GM23338 (cell line): ENCODE measurements around the gene P4HTM. TPM values are rescaled to one million over a fixed set of nuclear protein-coding genes. Genes with fewer than 3 reads are reported as not detected.

ENCODE experiments used
- ATAC-seq: fragments of 200-7000 bp; cut with Tn5 transposase; 3 replicates; pipeline ENCODE4 v1.9.1; 2020
- DNase-seq: peaks from one replicate; pipeline ENCODE4 v3.0.0-alpha.2; 2015; ENCODE audit warnings: low spot score
- H2AFZ ChIP-seq: fragments of 200-600 bp; sonication (generic); 2 replicates; pipeline ENCODE4 v1.8.0; 2016; ENCODE audit warnings: antibody characterized with exemption, mild to moderate bottlenecking, moderate library complexity
- H3F3A ChIP-seq: fragments of 200-600 bp; sonication (generic); replicated peaks from 2 replicates; pipeline ENCODE4 v1.8.0; 2017; ENCODE audit warnings: antibody characterized with exemption, mixed run types, low read depth
- H3K27ac ChIP-seq: fragments of 200-600 bp; sonication (generic); 2 replicates; pipeline ENCODE4 v1.6.1; 2016; ENCODE audit warnings: low read depth
- H3K27me3 ChIP-seq: fragments of 200-600 bp; sonication (generic); 2 replicates; pipeline ENCODE4 v1.8.0; 2016; ENCODE audit warnings: mild to moderate bottlenecking, mixed run types, moderate library complexity; ENCODE audit not compliant: insufficient read depth
- H3K36me3 ChIP-seq: fragments of 200-600 bp; sonication (generic); 2 replicates; pipeline ENCODE4 v1.8.0; 2016; ENCODE audit warnings: mild to moderate bottlenecking; ENCODE audit not compliant: insufficient read depth
- H3K4me1 ChIP-seq: fragments of 200-600 bp; sonication (generic); 2 replicates; pipeline ENCODE4 v1.8.0; 2016; ENCODE audit warnings: mild to moderate bottlenecking, moderate library complexity; ENCODE audit not compliant: insufficient read depth
- H3K4me2 ChIP-seq: fragments of 200-600 bp; sonication (generic); 2 replicates; pipeline ENCODE4 v1.7.1; 2017; ENCODE audit warnings: mixed run types
- H3K4me3 ChIP-seq: fragments of 200-600 bp; sonication (generic); 2 replicates; pipeline ENCODE4 v1.6.1; 2016; ENCODE audit warnings: mixed run types
- H3K79me2 ChIP-seq: fragments of 200-600 bp; sonication (generic); replicated peaks from 2 replicates; pipeline ENCODE4 v1.8.0; 2017; ENCODE audit warnings: mild to moderate bottlenecking; ENCODE audit not compliant: insufficient read depth
- H3K9me2 ChIP-seq: fragments of 200-600 bp; sonication (generic); 2 replicates; pipeline ENCODE4 v1.8.0; 2017; ENCODE audit not compliant: insufficient read depth
- H4K20me1 ChIP-seq: fragments of 200-600 bp; sonication (generic); replicated peaks from 2 replicates; pipeline ENCODE4 v1.8.0; 2017; ENCODE audit warnings: mild to moderate bottlenecking; ENCODE audit not compliant: insufficient read depth
- H3K27ac Mint-ChIP-seq: 2 replicates; pipeline ENCODE4 v1.8.0; 2020; ENCODE audit warnings: inconsistent platforms, mild to moderate bottlenecking, moderate library complexity, mixed read lengths
- H3K27me3 Mint-ChIP-seq: 3 replicates; pipeline ENCODE4 v1.8.0; 2022; ENCODE audit warnings: low read depth, mild to moderate bottlenecking, moderate library complexity, mixed read lengths, inconsistent platforms; ENCODE audit not compliant: insufficient read depth, poor library complexity
- H3K36me3 Mint-ChIP-seq: 3 replicates; pipeline ENCODE4 v1.8.0; 2021; ENCODE audit warnings: low read depth, mild to moderate bottlenecking, inconsistent platforms, moderate library complexity, mixed read lengths
- H3K4me1 Mint-ChIP-seq: 3 replicates; pipeline ENCODE4 v1.8.0; 2020; ENCODE audit warnings: mild to moderate bottlenecking, inconsistent platforms, mixed read lengths
- H3K4me3 Mint-ChIP-seq: 3 replicates; pipeline ENCODE4 v1.8.0; 2021; ENCODE audit warnings: moderate library complexity, mild to moderate bottlenecking, inconsistent platforms, mixed read lengths
- H3K9me3 Mint-ChIP-seq: 3 replicates; pipeline ENCODE4 v1.8.0; 2020; ENCODE audit warnings: moderate library complexity, mild to moderate bottlenecking, inconsistent platforms, mixed read lengths
- CREB1 ChIP-seq: fragments of 250-450 bp; sonication (Bioruptor Pico); IDR thresholded peaks from 2 replicates; pipeline ENCODE4 v1.5.0; 2020; ENCODE audit warnings: low read depth, mild to moderate bottlenecking, moderate library complexity
- EZH2 ChIP-seq: fragments of 200-600 bp; sonication (generic); IDR thresholded peaks from one replicate; pipeline ENCODE4 v1.8.0; 2017; ENCODE audit warnings: antibody characterized with exemption, mild to moderate bottlenecking, low read depth; ENCODE audit not compliant: unreplicated experiment
- EZH2phosphoT487 ChIP-seq: fragments of 200-600 bp; sonication (generic); IDR thresholded peaks from one replicate; pipeline ENCODE4 v1.8.1; 2018; ENCODE audit warnings: antibody characterized with exemption; ENCODE audit not compliant: unreplicated experiment
- JUNB ChIP-seq: IDR thresholded peaks from one replicate; pipeline ENCODE4 v1.6.1; 2016; ENCODE audit warnings: antibody characterized with exemption; ENCODE audit not compliant: unreplicated experiment
- NANOG ChIP-seq: IDR thresholded peaks from 2 replicates; pipeline ENCODE4 v1.6.1; 2016; ENCODE audit warnings: antibody characterized with exemption, borderline replicate concordance
- POLR2AphosphoS5 ChIP-seq: IDR thresholded peaks from 2 replicates; pipeline ENCODE4 v1.6.1; 2016; ENCODE audit warnings: antibody characterized with exemption, low read depth
- STAT1 ChIP-seq: IDR thresholded peaks from one replicate; pipeline ENCODE4 v1.6.1; 2016; ENCODE audit warnings: antibody characterized with exemption; ENCODE audit not compliant: unreplicated experiment
- ZNF114 ChIP-seq: fragments of 250-450 bp; sonication (Bioruptor Pico); IDR thresholded peaks from 2 replicates; pipeline ENCODE4 v1.5.0; 2020; ENCODE audit warnings: mild to moderate bottlenecking, moderate library complexity
- ZNF331 ChIP-seq: fragments of 250-450 bp; sonication (Bioruptor Pico); IDR thresholded peaks from 2 replicates; pipeline ENCODE4 v1.5.0; 2020; ENCODE audit warnings: low read depth, mild to moderate bottlenecking, moderate library complexity
- polyA plus RNA-seq: library from polyadenylated mRNA; unstranded; fragments of >200 nt; fragmentation: Nextera tagmentation; extraction: Ambion mirVana; gene quantifications from 2 replicates; pipeline ENCODE4 v1.2.1, GENCODE V29; 2016
- total RNA-seq: library from RNA; depleted of rRNA; stranded (reverse); fragments of >200 nt; shearing (Covaris generic); gene quantifications from 2 replicates; pipeline ENCODE4 v1.2.3, GENCODE V29; 2014
- TF ChIP-seq, protein P1 (sequence below): fragments of 250-450 bp; sonication (Bioruptor Pico); IDR thresholded peaks from 2 replicates; pipeline ENCODE4 v1.5.0; 2020; ENCODE audit warnings: mild to moderate bottlenecking, moderate library complexity
- TF ChIP-seq, protein P2 (sequence below): IDR thresholded peaks from one replicate; pipeline ENCODE4 v1.6.1; 2018; ENCODE audit warnings: antibody characterized with exemption; ENCODE audit not compliant: unreplicated experiment
- TF ChIP-seq, protein P3 (sequence below), 2 experiments: fragments of 200-600 bp in 1 of 2; sonication (generic) in 1 of 2; conservative IDR thresholded peaks; 2 replicates each; pipeline versions ENCODE4 v1.5.1 to v1.6.1; 2016 to 2017; ENCODE audit warnings: antibody characterized with exemption in 2 of 2, low read depth in 2 of 2, mild to moderate bottlenecking in 2 of 2, moderate library complexity in 1 of 2
- TF ChIP-seq, protein P4 (sequence below): IDR thresholded peaks from 2 replicates; pipeline ENCODE4 v1.6.1; 2016; ENCODE audit warnings: antibody characterized with exemption

Gene P4HTM
- total and polyA plus RNA-seq, 2 experiments from 2014 or later = 15.9 to 28.7 TPM

DNA sequence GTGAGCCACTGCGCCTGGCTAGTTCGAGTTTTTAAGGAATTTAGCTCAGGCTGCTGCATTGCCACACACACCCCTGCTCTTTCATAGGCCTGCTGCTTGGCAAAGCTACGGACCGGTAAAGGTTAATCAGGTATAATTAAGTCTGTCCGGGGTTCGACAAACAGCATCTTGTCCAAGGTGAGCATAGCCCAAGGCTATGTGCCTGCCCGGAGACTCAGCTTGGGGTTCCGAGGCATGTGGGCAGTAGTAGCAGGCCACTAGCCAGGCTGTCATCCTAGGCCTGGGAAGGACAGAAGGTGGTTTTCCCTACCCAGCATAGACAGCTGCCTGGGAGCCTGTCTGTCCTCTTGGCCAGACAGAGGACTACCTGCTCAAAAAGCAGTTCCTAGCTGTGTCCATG, 6.6 kb downstream of the P4HTM start:
- H3K4me3 Mint-ChIP-seq = no peak overlapping the region
- Histone ChIP-seq H3K79me2 (peaks cover 7% of the 10 kb centered on the region; the same call in 1 of the 2 replicates), H3K27ac (no peak overlapping the region), H3K4me2 (no peak overlapping the region), H3F3A (no peaks in the 10 kb centered on the region), H3K4me3 (no peak overlapping the region), H3K36me3 (no peaks in the 10 kb centered on the region), H3K4me1 (peaks cover 12% of the 10 kb centered on the region), H3K27me3 (no peaks in the 10 kb centered on the region), H3K9me2 (no peaks in the 10 kb centered on the region), H2AFZ (no peak overlapping the region), H4K20me1 (no peaks in the 10 kb centered on the region; the same call in 1 of the 2 replicates)
- ATAC-seq (no peak), DNase-seq (no peak)
- no peak overlapping the region for H3K27ac Mint-ChIP-seq
- H3K27me3 Mint-ChIP-seq = peaks cover 13% of the 10 kb centered on the region
- H3K4me1 Mint-ChIP-seq = peaks cover 27% of the 10 kb centered on the region
- TF ChIP-seq EZH2phosphoT487 (no peak), EZH2 (no peak), CREB1 (no peak), STAT1 (no peak), JUNB (no peak), ZNF114 (CRISPR knock-in tag) (no peak), ZNF331 (CRISPR knock-in tag) (no peak), NANOG (no peak), POLR2AphosphoS5 (no peak)
- TF ChIP-seq, protein P1, sequence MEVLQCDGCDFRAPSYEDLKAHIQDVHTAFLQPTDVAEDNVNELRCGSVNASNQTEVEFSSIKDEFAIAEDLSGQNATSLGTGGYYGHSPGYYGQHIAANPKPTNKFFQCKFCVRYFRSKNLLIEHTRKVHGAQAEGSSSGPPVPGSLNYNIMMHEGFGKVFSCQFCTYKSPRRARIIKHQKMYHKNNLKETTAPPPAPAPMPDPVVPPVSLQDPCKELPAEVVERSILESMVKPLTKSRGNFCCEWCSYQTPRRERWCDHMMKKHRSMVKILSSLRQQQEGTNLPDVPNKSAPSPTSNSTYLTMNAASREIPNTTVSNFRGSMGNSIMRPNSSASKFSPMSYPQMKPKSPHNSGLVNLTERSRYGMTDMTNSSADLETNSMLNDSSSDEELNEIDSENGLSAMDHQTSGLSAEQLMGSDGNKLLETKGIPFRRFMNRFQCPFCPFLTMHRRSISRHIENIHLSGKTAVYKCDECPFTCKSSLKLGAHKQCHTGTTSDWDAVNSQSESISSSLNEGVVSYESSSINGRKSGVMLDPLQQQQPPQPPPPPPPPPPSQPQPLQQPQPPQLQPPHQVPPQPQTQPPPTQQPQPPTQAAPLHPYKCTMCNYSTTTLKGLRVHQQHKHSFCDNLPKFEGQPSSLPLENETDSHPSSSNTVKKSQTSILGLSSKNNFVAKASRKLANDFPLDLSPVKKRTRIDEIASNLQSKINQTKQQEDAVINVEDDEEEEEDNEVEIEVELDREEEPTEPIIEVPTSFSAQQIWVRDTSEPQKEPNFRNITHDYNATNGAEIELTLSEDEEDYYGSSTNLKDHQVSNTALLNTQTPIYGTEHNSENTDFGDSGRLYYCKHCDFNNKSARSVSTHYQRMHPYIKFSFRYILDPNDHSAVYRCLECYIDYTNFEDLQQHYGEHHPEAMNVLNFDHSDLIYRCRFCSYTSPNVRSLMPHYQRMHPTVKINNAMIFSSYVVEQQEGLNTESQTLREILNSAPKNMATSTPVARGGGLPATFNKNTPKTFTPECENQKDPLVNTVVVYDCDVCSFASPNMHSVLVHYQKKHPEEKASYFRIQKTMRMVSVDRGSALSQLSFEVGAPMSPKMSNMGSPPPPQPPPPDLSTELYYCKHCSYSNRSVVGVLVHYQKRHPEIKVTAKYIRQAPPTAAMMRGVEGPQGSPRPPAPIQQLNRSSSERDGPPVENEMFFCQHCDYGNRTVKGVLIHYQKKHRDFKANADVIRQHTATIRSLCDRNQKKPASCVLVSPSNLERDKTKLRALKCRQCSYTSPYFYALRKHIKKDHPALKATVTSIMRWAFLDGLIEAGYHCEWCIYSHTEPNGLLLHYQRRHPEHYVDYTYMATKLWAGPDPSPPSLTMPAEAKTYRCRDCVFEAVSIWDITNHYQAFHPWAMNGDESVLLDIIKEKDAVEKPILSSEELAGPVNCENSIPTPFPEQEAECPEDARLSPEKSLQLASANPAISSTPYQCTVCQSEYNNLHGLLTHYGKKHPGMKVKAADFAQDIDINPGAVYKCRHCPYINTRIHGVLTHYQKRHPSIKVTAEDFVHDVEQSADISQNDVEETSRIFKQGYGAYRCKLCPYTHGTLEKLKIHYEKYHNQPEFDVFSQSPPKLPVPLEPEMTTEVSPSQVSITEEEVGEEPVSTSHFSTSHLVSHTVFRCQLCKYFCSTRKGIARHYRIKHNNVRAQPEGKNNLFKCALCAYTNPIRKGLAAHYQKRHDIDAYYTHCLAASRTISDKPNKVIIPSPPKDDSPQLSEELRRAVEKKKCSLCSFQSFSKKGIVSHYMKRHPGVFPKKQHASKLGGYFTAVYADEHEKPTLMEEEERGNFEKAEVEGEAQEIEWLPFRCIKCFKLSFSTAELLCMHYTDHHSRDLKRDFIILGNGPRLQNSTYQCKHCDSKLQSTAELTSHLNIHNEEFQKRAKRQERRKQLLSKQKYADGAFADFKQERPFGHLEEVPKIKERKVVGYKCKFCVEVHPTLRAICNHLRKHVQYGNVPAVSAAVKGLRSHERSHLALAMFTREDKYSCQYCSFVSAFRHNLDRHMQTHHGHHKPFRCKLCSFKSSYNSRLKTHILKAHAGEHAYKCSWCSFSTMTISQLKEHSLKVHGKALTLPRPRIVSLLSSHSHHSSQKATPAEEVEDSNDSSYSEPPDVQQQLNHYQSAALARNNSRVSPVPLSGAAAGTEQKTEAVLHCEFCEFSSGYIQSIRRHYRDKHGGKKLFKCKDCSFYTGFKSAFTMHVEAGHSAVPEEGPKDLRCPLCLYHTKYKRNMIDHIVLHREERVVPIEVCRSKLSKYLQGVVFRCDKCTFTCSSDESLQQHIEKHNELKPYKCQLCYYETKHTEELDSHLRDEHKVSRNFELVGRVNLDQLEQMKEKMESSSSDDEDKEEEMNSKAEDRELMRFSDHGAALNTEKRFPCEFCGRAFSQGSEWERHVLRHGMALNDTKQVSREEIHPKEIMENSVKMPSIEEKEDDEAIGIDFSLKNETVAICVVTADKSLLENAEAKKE (CRISPR knock-in tag) = no peak
- TF ChIP-seq, protein P2, sequence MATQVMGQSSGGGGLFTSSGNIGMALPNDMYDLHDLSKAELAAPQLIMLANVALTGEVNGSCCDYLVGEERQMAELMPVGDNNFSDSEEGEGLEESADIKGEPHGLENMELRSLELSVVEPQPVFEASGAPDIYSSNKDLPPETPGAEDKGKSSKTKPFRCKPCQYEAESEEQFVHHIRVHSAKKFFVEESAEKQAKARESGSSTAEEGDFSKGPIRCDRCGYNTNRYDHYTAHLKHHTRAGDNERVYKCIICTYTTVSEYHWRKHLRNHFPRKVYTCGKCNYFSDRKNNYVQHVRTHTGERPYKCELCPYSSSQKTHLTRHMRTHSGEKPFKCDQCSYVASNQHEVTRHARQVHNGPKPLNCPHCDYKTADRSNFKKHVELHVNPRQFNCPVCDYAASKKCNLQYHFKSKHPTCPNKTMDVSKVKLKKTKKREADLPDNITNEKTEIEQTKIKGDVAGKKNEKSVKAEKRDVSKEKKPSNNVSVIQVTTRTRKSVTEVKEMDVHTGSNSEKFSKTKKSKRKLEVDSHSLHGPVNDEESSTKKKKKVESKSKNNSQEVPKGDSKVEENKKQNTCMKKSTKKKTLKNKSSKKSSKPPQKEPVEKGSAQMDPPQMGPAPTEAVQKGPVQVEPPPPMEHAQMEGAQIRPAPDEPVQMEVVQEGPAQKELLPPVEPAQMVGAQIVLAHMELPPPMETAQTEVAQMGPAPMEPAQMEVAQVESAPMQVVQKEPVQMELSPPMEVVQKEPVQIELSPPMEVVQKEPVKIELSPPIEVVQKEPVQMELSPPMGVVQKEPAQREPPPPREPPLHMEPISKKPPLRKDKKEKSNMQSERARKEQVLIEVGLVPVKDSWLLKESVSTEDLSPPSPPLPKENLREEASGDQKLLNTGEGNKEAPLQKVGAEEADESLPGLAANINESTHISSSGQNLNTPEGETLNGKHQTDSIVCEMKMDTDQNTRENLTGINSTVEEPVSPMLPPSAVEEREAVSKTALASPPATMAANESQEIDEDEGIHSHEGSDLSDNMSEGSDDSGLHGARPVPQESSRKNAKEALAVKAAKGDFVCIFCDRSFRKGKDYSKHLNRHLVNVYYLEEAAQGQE = no peak
- TF ChIP-seq, protein P3, sequence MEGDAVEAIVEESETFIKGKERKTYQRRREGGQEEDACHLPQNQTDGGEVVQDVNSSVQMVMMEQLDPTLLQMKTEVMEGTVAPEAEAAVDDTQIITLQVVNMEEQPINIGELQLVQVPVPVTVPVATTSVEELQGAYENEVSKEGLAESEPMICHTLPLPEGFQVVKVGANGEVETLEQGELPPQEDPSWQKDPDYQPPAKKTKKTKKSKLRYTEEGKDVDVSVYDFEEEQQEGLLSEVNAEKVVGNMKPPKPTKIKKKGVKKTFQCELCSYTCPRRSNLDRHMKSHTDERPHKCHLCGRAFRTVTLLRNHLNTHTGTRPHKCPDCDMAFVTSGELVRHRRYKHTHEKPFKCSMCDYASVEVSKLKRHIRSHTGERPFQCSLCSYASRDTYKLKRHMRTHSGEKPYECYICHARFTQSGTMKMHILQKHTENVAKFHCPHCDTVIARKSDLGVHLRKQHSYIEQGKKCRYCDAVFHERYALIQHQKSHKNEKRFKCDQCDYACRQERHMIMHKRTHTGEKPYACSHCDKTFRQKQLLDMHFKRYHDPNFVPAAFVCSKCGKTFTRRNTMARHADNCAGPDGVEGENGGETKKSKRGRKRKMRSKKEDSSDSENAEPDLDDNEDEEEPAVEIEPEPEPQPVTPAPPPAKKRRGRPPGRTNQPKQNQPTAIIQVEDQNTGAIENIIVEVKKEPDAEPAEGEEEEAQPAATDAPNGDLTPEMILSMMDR (conservative IDR thresholded peaks at IDR 0.05; ENCODE audit: low read depth in 2 of 2) = no peak
- TF ChIP-seq, protein P4, sequence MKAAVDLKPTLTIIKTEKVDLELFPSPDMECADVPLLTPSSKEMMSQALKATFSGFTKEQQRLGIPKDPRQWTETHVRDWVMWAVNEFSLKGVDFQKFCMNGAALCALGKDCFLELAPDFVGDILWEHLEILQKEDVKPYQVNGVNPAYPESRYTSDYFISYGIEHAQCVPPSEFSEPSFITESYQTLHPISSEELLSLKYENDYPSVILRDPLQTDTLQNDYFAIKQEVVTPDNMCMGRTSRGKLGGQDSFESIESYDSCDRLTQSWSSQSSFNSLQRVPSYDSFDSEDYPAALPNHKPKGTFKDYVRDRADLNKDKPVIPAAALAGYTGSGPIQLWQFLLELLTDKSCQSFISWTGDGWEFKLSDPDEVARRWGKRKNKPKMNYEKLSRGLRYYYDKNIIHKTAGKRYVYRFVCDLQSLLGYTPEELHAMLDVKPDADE = no peak
- no peaks in the 10 kb centered on the region for H3K9me3 Mint-ChIP-seq
- H3K36me3 Mint-ChIP-seq = peaks cover 17% of the 10 kb centered on the region
